GM19467 (cell line): ENCODE results near the gene CELF6.
"Not testable (repeated sequence)": the region's sequence is repeated elsewhere in the genome, so short reads cannot be mapped to it uniquely, and the experiment has no call there.

ENCODE experiments used
- ATAC-seq: cut with Tn5 transposase; IDR thresholded peaks from one replicate; pipeline ENCODE4 v1.9.1; 2021; ENCODE audit warnings: mild to moderate bottlenecking, moderate library complexity; ENCODE audit not compliant: unreplicated experiment

CELF6 gene

GRCh38 chr15:72318408-72318942 lies 1.5 kb downstream of the CELF6 start:
- no peak for ATAC-seq

GRCh38 chr15:72315706-72316370 lies 4.1 kb downstream of the CELF6 start:
- ATAC-seq: no peak

GRCh38 chr15:72313881-72314280 lies 6.1 kb downstream of the CELF6 start:
- no peak for ATAC-seq

- no peak for ATAC-seq
Measured at GRCh38 chr15:72313448-72313840, 6.5 kb downstream of the CELF6 start.

GRCh38 chr15:72312605-72313447 lies 7.1 kb downstream of the CELF6 start:
- no peak for ATAC-seq

- ATAC-seq: no peak
Measured at GRCh38 chr15:72307026-72307425, 12.9 kb downstream of the CELF6 start.

- ATAC-seq: no peak
Measured at GRCh38 chr15:72306211-72306785, 13.7 kb downstream of the CELF6 start.

- ATAC-seq: no peak
Measured at GRCh38 chr15:72304596-72304995, 15.4 kb downstream of the CELF6 start.

GRCh38 chr15:72302955-72303354 lies 17.0 kb downstream of the CELF6 start:
- no peak for ATAC-seq

GRCh38 chr15:72289597-72290325 lies 30.2 kb downstream of the CELF6 start:
- no peak for ATAC-seq

- ATAC-seq: no peak
Measured at GRCh38 chr15:72288796-72289596, 31.0 kb downstream of the CELF6 start.

GRCh38 chr15:72285927-72286516 lies 33.9 kb downstream of the CELF6 start:
- ATAC-seq: no peak

- ATAC-seq: no peak
Measured at GRCh38 chr15:72285402-72285801, 34.6 kb downstream of the CELF6 start.

- ATAC-seq: no peak
Measured at GRCh38 chr15:72284781-72285180, 35.2 kb downstream of the CELF6 start.

- no peak for ATAC-seq
Measured at GRCh38 chr15:72281713-72282112, 38.2 kb downstream of the CELF6 start.

- ATAC-seq: no peak
Measured at GRCh38 chr15:72280751-72281150, 39.2 kb downstream of the CELF6 start.

GRCh38 chr15:72278737-72279136 lies 41.2 kb downstream of the CELF6 start:
- ATAC-seq: no peak

GRCh38 chr15:72276326-72276700 lies 43.6 kb downstream of the CELF6 start:
- no peak for ATAC-seq

- not testable (repeated sequence) for ATAC-seq
Measured at GRCh38 chr15:72275635-72276325, 44.2 kb downstream of the CELF6 start.
